Dermis blood vessel endothelial cell (primary cell): Measurements from ENCODE around the gene FRAT2. TPM values are rescaled to one million over a fixed set of nuclear protein-coding genes. Genes with fewer than 3 reads are reported as not detected.
A peak's percentile ranks its signal among the peaks of the same experiment; 100 is the strongest.

ENCODE experiments used
- DNase-seq: peaks from one replicate; pipeline ENCODE4 v3.0.0; 2010
- total RNA-seq: library from RNA; depleted of rRNA; stranded (reverse); fragments of >200 nt; gene quantifications from 2 replicates; pipeline ENCODE4 v1.2.3, GENCODE V29; 2014

The FRAT2 gene
- 17.1 and 28.8 TPM in 2 replicates for total RNA-seq

- DNase-seq = peak; percentile 94
These were observed at the start of gene FRAT2 for GRCh38 chr10:97334370-97335175. Gene FRAT2 (minus strand): TSS chr10:97334729. CDS start chr10:97334572, 157 bp downstream.

GRCh38 chr10:97384156-97384555, 49.6 kb upstream of the FRAT2 start:
- DNase-seq = no peak

- DNase-seq = no peak
These were observed 48.6 kb upstream of the FRAT2 start for GRCh38 chr10:97383159-97383558.

GRCh38 chr10:97381626-97382025, 47.1 kb upstream of the FRAT2 start:
- no peak for DNase-seq

- DNase-seq = no peak
These were observed 46.0 kb upstream of the FRAT2 start for GRCh38 chr10:97380516-97380915.

GRCh38 chr10:97378933-97379921, 44.7 kb upstream of the FRAT2 start:
- DNase-seq = no peak

GRCh38 chr10:97376413-97376812, 41.9 kb upstream of the FRAT2 start:
- DNase-seq = no peak

GRCh38 chr10:97373456-97373855, 38.9 kb upstream of the FRAT2 start:
- no peak for DNase-seq

- DNase-seq = no peak
These were observed 37.8 kb upstream of the FRAT2 start for GRCh38 chr10:97372233-97372875.

- no peak for DNase-seq
These were observed 37.2 kb upstream of the FRAT2 start for GRCh38 chr10:97371696-97372095.

- DNase-seq = no peak
These were observed 32.7 kb upstream of the FRAT2 start for GRCh38 chr10:97367126-97367649.

- no peak for DNase-seq
These were observed 32.0 kb upstream of the FRAT2 start for GRCh38 chr10:97366572-97366971.

GRCh38 chr10:97365761-97366351, 31.3 kb upstream of the FRAT2 start:
- no peak for DNase-seq

- no peak for DNase-seq
These were observed 28.5 kb upstream of the FRAT2 start for GRCh38 chr10:97363071-97363470.

GRCh38 chr10:97362310-97363033, 27.9 kb upstream of the FRAT2 start:
- no peak for DNase-seq

- DNase-seq = peak; percentile 74
These were observed 27.0 kb upstream of the FRAT2 start for GRCh38 chr10:97361537-97361901.

GRCh38 chr10:97360705-97361536, 26.4 kb upstream of the FRAT2 start:
- no peak for DNase-seq

- no peak for DNase-seq
These were observed 24.3 kb upstream of the FRAT2 start for GRCh38 chr10:97358781-97359180.

GRCh38 chr10:97358349-97358748, 23.8 kb upstream of the FRAT2 start:
- DNase-seq = no peak

GRCh38 chr10:97356918-97357317, 22.4 kb upstream of the FRAT2 start:
- DNase-seq = no peak
